Ecto neural progenitor cell (in vitro differentiated cells): ENCODE results near the gene CD58.

Experiments used
- DNase-seq: peaks from one replicate; pipeline ENCODE4 v3.0.0-alpha.2; 2018; ENCODE audit warnings: low spot score

The CD58 gene

GRCh38 chr1:116491700-116492357 lies 79.0 kb downstream of the CD58 start:
- no peak for DNase-seq

DNA sequence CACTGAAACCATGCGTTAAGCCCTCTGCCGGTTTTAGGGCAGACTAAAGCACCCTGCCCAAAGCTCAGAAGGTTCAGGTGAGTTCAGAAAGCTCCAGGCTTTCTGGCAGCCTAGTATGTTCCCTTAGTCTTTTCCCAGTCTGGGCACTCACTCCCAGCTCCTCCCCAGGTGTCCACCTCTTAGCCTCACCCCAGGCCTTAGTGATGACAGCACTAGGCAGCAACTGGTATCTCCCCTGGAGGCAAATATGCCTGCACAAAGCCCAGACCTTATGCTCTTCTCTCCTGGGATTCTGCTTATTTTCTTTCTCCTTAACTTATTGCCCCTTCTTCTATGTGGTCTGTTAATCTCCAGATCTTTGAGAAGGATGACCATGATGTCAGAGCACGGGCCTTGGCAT lies 80.2 kb downstream of the CD58 start:
- no peak for DNase-seq

- DNase-seq, result no peak
Observed at GRCh38 chr1:116489231-116489697, 81.6 kb downstream of the CD58 start.

DNA sequence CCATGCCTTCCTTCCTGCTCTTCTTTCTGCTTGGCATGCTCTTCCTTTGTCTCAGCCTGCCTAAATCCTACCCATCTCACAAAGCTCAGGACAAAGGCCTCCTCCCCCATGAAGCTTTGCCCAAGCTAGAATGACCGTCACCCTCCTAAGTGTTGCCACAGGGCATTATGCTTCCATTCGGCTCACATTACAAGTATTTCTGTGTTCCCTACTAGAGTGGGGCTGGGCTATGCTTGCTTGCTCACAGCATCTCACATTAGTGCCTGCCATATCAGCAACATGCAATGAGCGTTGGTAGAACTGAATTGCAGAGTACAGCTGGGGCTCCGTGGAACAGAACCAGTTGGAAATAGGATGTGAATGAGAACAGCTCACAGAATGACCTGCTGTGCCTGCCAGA lies 82.8 kb downstream of the CD58 start:
- DNase-seq, result no peak

GRCh38 chr1:116487583-116487982 lies 83.2 kb downstream of the CD58 start:
- DNase-seq, result no peak

DNA sequence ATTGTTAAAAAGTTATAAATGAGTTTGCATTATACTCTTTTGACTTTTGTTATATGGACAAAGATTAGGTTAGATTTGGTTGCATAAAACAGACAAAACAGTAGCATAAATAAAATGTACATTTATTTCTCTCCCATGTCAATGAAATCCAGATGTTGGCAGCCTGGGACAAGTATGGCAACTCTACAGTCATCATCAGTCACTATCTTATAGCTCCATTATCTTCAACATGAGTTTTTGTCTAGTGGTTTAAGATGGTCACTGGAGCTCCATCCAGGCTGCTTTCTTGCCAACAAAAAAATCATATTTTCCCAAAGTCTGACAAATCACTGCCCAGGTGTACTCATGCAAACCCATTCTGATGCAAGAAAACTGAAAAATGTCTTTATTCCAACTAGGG lies 83.8 kb downstream of the CD58 start:
- DNase-seq, result no peak

- no peak for DNase-seq
Observed at GRCh38 chr1:116486424-116486823, 84.4 kb downstream of the CD58 start.

- no peak for DNase-seq
Observed at GRCh38 chr1:116485976-116486375, 84.8 kb downstream of the CD58 start.

GRCh38 chr1:116485071-116485735 lies 85.6 kb downstream of the CD58 start:
- peak; percentile 92 for DNase-seq

DNA sequence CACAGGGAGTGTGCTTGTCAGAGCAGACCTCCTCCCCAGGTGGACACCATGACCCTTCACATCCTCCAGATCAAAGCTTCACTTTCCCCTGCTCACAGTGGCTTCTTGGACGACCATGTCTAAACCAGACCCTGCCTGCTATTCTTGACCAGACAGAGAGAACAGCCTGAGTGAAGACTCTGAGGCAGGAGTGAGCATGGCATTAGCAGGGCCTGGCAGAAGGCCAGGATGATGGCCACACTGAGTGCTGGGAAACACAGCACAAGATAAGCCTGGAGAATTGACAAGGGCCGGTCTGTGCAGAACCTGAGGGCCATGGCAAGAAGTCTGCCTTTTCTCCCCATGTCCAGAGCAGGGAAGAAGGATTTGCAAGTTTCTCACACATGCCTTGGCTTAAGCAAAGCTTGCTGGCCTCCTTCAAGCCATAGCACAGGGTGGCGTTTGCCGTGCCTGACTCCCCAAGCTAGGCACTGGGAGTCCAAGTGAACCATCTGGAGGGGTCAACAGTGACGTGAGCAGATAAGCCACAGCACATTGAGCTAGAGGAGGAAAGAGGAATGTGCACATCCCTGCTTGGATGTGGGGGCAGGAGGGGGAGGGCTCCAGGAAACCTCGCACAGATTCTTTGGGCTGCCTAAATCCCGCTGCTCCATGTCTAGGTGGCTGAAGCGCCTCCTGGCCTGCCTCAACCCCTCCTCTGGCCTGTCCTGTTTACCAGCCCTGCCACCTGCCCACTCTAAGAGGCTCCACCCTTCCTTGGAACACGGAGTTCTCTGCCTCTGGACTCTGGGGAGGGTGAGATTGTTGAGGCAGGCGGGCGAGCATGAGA lies 87.1 kb downstream of the CD58 start:
- no peak for DNase-seq

- no peak for DNase-seq
Observed at GRCh38 chr1:116482490-116482889, 88.3 kb downstream of the CD58 start.

DNA sequence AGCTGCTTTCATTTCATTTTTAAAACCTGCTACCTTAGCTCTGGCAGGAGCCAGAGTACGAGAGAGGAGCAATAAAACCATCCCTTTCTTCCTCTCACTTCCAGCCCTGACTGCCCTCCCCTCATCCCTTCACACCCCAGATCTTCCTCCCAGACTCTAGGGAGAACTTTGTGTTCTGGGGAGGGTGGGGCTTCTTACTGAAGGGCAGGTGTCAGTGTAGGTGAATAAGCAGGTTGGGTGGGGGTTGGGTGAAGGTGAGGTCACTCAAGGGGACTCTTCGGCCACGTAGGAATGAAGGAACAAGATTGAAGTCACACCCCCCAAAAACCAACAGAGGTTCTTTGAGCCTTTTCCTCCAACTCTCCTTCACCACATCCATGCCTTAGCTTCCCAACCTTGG lies 88.9 kb downstream of the CD58 start:
- no peak for DNase-seq

GRCh38 chr1:116478621-116479020 lies 92.2 kb downstream of the CD58 start:
- no peak for DNase-seq

DNA sequence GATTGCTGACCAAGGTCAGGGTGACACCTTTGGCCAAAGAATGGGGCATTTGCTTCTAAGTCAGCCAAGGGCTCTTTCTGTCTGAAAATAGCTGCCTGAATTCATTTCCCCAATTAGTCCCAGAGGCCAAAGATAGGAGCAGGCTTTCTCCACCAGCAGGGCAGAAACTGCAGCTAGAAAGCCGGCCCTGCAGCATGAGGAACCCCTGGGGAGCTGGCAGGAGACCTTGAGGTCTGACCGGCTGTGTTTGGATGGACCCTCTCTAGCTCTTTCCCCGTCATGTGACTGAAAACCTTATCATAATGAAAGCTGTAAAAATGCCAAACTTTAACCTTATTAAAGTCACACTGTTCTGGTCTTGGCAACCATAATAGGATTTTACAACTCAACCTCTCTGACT lies 93.4 kb downstream of the CD58 start:
- no peak for DNase-seq

GRCh38 chr1:116476321-116476720 lies 94.5 kb downstream of the CD58 start:
- no peak for DNase-seq

GRCh38 chr1:116475850-116476218 lies 95.0 kb downstream of the CD58 start:
- DNase-seq, result no peak

GRCh38 chr1:116474921-116475849 lies 95.6 kb downstream of the CD58 start:
- DNase-seq, result no peak

GRCh38 chr1:116472431-116472961 lies 98.3 kb downstream of the CD58 start:
- DNase-seq, result no peak

DNA sequence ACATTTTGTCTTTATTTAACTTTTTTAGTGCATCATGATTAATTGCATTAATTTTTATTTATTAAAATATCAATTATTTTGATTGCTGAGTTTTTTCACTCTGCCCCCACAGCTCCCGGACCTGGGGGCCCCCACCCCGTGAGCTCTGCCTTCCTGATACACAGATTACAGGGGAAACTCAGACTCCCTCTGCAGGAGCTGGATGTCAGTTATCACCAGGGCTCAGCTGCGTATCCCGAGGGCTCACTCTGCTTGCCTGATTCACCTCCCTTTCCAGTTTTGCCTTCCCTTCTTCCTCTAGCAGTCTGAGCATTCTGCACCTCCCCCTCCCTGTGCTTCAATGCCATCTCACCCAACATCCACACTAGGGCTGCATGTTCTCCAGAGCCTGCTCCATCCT lies 99.6 kb downstream of the CD58 start:
- no peak for DNase-seq

DNA sequence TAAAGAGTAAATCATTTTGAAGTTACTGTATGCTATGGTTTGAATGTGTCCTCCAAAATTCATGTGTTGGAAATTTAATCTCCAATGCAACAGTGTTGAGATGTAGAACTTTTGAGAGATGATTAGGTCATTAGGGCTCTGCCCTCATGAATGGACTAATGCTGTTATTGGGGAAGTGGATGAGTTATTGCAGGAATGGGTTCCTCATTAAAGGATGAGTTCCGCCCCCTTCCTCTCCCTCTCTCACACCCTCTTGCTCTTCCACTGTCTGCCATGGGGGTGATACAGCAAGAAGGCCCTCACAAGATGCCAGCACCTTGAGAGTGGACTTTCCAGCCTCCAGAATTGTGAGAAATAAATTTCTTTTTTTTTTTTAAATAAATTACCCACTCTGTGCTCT lies 100.2 kb downstream of the CD58 start:
- DNase-seq, result no peak

GRCh38 chr1:116466810-116467557 lies 103.8 kb downstream of the CD58 start:
- DNase-seq, result no peak
